NCI-H82 (cell line): ENCODE results near the gene TMX2.
"Not testable (repeated sequence)": the region's sequence is repeated elsewhere in the genome, so short reads cannot be mapped to it uniquely, and the experiment has no call there.

Source experiments
- DNase-seq: peaks from one replicate; lab custom pipeline; 2025; lab: John Stamatoyannopoulos, UW

TMX2 gene

DNA sequence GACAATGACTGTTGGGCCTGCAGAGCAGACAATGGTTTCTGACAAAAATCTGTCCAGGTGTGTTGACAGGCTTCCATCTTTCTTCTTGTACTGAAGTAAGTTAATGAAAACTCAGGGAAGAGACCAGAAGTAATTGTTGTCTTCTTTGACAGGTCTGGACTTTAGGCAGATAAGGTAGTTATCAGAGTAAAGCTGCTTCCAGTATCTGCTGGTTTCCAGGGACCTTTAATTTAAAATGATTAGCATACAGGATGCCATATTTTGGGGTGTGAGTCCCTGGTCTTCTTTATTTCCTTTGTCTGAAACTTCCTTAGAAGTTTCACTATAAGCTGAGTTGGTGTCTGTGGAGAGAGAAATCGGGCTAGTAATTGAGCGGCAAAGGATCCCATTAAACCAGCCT is 1.4 kb downstream of the TMX2 start:
- no peak for DNase-seq

- DNase-seq: not testable (repeated sequence)
Measured at GRCh38 chr11:57716726-57717125, 4.3 kb downstream of the TMX2 start.

DNA sequence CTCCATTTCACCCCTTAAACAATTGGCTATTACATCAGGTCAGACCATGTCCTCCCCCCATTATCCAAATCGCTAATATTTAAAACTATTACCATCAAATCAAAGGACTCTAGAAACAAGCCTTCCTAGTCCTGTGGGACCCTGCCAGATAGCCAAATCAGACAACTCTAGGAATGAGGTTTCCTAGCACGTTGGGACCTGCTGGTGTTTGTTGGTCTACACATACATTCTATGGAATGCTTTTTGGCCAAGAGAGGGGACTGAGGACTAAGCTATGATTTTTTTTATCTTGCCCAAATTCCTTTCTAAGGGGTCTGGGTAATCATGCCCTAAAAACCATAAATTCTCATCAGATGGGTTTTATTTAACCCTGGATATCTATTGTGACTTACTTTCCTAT is 14.8 kb downstream of the TMX2 start:
- DNase-seq: no peak

DNA sequence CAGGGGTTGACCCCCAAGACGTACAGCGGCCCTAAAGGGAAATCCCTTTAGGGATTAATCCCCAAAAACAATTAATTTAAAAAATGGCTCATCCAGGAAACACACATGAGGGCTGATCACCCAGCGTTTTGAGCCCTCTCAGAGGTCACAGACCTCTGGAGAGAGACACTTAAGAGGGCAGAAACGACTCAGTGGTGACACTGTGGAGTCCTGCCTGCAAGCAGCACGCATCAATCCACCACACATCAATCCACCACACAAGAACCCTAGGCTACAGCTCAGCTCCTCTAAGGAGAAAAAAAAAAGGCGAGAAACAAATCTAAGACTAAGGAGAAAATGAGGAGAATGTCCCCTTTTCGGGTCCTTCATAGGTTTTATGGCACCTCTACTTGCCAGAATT is 16.4 kb downstream of the TMX2 start:
- no peak for DNase-seq

DNA sequence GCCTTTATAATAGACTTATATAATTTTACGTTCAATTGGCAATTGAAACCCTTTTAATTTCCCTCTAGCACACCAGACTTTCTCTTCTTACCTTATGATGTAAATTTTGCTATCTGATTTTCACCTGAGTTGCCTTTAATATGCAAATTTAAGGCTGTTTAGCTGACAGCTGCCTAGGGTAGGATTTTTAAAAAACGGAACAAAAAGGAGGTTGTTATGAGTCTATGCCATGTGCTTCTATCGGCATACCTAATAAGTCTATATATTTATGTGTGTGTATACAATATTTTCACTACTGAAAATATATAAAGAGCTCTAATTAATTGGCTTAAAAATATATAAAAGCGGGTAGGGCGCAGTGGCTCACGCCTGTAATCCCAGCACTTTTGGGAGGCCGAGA is 17.1 kb downstream of the TMX2 start:
- DNase-seq: no peak

GRCh38 chr11:57732661-57733060 is 20.3 kb downstream of the TMX2 start:
- no peak for DNase-seq

DNA sequence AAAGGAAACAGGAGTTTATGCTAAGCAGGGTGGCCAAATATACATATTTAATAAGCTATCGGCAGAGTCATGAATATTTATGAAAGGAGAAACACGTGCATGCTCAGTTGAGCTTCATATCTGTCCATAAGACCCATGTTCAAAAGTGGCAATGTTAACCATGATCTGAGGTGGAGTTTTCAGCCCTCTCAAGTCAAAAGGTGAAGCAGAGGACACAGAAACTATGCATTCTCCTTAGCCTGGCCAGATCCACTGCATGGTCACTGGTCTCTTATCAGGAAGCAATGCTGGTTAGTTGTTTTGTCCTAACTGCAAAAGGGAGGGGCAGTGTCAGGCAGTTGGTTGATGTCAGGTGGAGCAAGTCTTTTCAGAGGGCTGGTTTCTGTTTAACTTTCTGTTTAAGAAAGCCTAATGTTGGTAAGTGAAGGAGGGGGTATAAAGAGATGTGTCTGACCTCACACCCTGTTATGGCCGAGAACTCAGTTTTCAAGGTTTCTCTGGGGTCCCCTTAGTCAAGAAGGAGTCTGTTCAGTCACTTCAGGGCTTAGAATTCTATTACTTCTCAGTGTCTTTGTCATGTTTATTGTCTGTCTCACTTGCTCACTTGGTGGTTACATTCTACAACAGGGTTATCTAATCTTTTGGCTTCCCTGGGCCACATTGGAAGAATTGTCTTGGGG is 23.4 kb downstream of the TMX2 start:
- DNase-seq: no peak

GRCh38 chr11:57741132-57742086 is 29.0 kb downstream of the TMX2 start, which contains the start of gene SELENOH:
TSS of gene SELENOH (plus strand) at chr11:57741491. CDS start at chr11:57741596, 105 bp downstream.
- DNase-seq: peak; percentile 98

DNA sequence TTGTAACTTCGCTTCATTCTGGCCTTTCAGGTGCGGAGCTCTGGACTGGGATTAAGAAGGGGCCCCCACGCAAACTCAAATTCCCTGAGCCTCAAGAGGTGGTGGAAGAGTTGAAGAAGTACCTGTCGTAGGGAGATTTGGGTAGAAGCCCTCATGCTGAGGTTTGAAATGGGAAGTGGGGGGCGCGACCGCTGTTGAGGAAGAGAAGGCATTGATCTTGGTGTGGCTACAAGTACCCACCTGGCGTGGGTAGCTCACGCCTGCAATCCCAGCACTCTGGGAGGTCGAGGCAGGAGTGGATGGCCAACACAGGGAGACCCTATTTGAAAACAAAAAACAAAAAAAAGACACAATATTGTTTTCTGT is 29.7 kb downstream of the TMX2 start:
- DNase-seq: peak; percentile 41

DNA sequence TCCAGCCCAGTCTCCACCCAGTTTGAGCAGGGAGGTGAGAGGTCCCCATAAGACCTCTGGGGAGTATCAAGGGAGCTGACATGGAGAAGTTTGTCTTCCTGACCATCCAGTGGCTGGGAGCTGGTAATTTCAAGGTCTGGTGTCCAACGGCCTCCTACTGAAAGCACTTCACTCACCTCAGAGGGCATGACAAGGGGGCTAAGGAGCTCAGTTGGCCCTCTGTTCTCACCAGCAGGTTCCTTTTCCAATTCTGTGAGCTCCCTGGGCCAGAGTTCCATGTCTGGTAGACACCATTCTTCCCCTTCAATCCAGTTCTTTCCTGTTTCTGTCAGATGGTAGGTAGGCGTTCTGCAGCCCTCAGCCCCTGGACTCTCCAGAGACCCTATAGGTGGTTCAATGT is 32.0 kb downstream of the TMX2 start:
- no peak for DNase-seq

DNA sequence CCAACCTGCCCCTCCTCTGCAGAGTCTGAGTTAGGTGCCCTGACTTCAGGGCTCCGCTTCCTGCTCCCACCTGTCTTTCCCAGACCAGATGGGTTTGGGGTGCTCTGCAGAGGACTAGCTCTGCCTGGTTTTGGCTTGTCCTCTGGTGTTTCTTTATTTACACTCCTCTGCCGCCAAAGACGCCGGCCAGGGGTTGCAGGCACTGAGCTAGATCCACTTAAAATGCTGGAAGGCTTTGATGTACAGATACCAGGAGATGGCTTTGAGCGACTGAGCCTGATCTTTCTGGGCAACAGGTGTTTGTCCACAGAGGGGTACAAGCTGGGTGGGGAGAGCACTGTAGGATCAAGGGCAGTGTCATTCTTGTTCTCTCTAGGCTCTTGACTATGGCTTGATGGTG is 32.8 kb downstream of the TMX2 start:
- DNase-seq: no peak

GRCh38 chr11:57746920-57747319 is 34.5 kb downstream of the TMX2 start:
- DNase-seq: no peak

DNA sequence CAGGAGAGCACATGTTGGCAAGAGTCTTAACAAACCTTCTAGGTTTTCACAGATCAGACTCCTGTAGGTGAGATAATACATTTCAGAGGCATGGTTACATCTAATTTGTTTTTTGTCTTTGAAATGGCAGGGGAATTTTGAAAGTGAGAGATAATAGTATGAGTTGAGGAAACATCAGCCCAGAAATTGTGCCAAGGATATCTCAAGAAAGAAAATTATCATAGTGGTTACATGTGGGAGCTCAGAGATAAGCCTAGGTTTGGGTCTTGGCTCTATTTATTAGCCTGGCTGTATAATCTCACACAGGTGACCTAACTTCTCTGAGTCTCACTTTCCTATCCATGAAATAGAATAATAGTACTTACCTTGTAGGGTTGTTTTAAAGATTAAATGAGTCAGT is 38.8 kb downstream of the TMX2 start:
- no peak for DNase-seq

DNA sequence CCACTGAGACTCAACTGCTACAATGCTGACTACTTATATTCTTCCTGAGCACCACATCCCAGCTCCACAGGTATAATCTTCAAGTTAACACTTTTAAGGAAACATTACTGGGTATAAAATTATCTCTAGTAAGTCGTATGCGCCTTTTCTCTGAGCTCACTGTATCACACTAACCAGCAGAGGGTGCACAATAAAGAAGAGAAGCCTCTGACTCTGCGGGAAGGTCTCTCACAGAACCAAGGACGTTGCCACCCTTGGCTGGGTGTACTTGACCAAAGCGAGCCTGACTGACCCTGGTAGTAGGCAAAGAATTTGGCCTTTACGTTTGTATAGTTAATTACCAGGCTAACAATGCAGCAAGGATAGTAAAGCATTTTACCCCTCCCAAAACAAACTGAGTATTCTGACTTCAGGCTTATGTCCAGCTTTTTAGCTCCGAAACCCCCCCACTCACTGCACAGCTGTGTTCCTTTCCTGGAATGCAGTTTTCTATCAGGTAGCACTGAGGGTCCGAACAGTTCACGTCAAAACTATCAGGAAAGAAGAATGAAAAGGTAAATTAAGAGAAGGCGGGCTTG is 39.4 kb downstream of the TMX2 start, which contains the start of gene BTBD18:
Gene BTBD18 (minus strand): TSS at position 144 of the 578 bp plus-strand sequence. CDS start 631 bp downstream, outside the sequence.
- DNase-seq: peak; percentile 59

DNA sequence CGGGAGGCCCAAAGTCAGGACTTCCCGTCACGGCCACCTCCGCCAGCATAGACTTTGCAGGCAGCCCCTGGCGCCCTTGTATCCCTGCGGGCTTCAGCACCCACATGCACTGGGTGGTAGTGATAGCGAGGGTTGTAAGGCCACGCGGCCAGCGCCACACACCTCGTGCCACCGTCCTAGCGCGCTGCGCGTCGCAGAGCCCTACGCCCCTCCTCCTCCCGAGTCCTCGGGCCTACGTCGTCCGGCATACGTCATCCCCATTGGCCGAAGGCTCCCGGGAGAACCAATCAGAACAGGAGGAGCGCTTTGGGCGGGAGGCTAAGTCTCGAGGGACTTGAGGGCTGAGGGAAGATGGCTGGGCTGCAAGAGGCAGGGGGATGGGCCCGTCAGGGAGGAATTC is 40.6 kb downstream of the TMX2 start:
- DNase-seq: no peak

DNA sequence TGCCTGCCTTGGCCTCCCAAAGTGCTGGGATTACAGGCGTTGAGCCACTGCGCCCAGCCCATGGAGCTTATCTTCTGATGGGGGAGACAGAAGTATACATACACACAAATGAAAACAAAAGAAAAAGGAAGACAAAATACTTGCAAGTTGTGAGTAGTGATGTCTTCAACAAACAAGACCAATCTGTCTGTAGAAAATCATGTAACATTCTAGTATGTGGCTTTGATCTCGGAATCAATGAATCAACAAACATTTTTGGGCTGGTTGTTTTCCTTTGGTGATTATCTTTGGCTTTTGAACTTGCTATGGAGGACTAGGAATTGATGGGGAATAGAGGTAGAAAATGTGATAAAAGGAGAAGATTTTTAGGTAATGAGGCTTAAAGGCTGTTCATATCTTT is 45.8 kb downstream of the TMX2 start:
- no peak for DNase-seq

GRCh38 chr11:57761301-57762234 is 49.2 kb downstream of the TMX2 start, which contains the start of gene CTNND1:
TSS of gene CTNND1 (plus strand) at chr11:57761802. CDS start at chr11:57791479, 29,677 bp downstream.
- peak; percentile 95 for DNase-seq

DNA sequence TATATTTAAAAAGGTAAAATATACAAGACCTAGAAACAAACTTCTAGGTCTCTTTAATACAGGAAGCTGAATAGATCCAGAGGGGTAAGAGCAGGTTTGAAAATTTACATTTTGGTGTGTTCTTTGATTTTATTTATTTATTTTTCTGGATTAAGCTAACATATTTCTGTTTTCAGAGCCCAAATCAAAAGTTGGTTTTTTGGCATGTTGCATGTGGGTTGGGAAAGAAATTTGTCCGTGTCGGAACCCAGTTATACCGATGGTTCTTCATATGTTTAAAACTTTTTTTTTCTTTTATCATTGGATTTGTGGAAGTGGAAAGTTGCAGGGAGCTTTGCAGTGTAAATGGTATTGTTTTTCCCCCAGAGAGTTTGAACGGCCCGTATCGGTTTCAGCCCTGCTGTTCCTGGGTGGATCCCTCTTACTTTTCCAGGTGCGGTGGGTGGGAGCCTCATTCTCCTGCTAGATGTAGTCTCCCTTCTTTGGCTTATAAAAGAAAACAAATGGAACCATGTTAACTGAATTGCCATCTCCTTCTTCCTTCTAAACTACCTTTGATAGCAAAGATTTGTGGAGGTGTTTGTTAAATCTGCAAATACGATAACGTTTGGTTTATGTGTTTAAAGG is 50.0 kb downstream of the TMX2 start:
- peak; percentile 53 for DNase-seq

DNA sequence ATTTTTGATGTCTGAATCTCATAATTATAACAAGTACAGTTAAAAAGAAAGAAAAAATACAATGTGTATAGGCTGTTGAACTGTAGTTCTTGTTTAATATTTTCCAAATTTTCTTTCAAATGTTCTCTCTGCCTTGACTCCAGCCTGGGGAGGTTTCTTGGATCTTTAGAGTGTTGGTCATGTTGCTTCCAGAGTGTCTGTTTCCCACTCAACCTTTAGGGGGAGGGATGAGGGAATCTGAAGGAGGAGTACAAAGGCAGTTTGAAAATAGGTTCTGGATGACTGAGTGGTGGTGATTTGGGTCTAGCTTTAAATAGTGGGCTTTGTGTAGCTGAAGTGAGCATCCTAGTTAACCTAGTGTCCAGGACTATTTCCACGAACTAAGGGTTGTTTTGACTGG is 51.2 kb downstream of the TMX2 start:
- DNase-seq: peak; percentile 49

- DNase-seq: no peak
Measured at GRCh38 chr11:57764021-57764420, 51.6 kb downstream of the TMX2 start.

DNA sequence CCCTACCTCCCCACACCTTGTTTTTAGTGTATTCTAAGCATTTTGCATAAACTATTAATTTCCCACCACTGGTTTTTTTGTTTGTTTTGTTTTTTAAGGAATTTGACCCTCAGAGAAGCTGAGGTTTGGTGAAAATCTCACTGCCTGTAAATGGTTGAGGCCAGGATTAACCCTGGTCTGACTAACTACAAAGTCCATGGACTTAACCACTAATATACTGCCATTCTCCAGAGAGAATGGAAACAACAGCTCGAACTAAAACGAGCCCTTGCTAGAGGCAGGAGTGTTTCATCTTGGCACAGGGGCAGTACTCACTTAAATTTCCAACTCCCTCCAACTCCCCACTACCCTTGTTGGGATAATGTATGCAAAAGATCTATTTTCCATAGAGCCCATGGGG is 52.2 kb downstream of the TMX2 start:
- no peak for DNase-seq
